ENCODE results near the gene AP4M1. TPM values are rescaled to one million over a fixed set of nuclear protein-coding genes. Genes with fewer than 3 reads are reported as not detected.

Gene AP4M1
- total RNA-seq, 4 donors from 2014 or later = 21.8 to 29.3 (median 24.7) TPM

DNA sequence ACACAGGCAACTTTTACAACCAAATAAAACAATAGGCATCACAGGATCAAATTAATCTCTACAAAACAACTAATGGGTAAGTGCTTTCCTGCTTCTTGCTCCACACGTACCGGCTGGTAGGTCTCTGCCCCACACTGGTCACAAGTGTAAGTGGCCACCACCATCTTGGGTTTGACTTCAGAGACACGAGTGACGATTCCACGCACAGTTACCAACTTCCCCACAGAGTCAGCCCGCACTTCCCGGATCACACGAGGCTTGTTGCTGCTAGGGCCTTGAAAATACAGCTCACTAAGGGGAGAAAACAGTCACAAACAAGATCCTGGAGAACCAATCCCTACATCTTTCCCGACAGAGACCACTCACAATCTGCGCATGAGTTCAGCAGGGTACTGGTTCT, 2.5 kb upstream of the AP4M1 start:
- H3K36me3 ChIP-seq = peaks cover 0 to 71% of the 10 kb centered on the region in 2 donors
- H3K4me3 ChIP-seq = no peak overlapping the region
- H3K27me3 ChIP-seq = no peaks in the 10 kb centered on the region
- peaks cover 0 to 42% (median 13%) of the 10 kb centered on the region in 3 donors for H3K4me1 ChIP-seq
- H3K9me3 ChIP-seq = no peaks in the 10 kb centered on the region
- no peak for TF ChIP-seq EP300 (IDR thresholded peaks at IDR 0.05)
- TF ChIP-seq POLR2AphosphoS5 (IDR thresholded peaks at IDR 0.05) = no peak
- TF ChIP-seq POLR2A (IDR thresholded peaks at IDR 0.05) = no peak
- TF ChIP-seq, protein P1, sequence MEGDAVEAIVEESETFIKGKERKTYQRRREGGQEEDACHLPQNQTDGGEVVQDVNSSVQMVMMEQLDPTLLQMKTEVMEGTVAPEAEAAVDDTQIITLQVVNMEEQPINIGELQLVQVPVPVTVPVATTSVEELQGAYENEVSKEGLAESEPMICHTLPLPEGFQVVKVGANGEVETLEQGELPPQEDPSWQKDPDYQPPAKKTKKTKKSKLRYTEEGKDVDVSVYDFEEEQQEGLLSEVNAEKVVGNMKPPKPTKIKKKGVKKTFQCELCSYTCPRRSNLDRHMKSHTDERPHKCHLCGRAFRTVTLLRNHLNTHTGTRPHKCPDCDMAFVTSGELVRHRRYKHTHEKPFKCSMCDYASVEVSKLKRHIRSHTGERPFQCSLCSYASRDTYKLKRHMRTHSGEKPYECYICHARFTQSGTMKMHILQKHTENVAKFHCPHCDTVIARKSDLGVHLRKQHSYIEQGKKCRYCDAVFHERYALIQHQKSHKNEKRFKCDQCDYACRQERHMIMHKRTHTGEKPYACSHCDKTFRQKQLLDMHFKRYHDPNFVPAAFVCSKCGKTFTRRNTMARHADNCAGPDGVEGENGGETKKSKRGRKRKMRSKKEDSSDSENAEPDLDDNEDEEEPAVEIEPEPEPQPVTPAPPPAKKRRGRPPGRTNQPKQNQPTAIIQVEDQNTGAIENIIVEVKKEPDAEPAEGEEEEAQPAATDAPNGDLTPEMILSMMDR (IDR thresholded peaks at IDR 0.05) = no peak
- 83 to 85% methylated on average over 6 to 10 of the region's 10 CpGs for WGBS, 2 donors (ENCODE audit: low coverage in 1 of 2)
- H3K27ac ChIP-seq = peak overlapping the region in 1 of 4 donors; percentile 88
- no peak for ATAC-seq

DNA sequence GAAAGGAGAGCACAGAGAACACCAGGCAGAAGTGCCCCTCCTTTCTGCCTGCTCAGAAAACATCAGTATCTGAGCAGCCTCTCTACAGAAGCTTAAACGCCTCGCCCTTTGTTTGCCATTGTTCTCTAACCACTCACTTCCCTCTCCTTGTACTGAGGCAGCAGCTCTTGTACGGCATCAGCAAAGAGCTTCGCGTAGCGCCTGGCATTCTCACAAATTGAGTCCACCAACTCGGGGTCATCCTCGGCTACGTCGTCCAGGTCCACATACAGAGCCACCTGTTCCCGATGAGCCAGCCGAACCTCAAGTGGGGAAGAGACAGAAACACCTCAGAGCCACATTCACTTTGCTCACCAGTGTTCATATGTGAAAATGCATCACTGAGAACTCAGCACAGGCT, 2.0 kb upstream of the AP4M1 start:
- no peak for TF ChIP-seq EP300 (IDR thresholded peaks at IDR 0.05)
- no peak for TF ChIP-seq POLR2AphosphoS5 (IDR thresholded peaks at IDR 0.05)
- TF ChIP-seq POLR2A (IDR thresholded peaks at IDR 0.05) = no peak
- no peaks in the 10 kb centered on the region for H3K27me3 ChIP-seq
- peak overlapping the region in 1 of 2 donors; percentile 64 for H3K4me3 ChIP-seq
- H3K4me1 ChIP-seq = peaks cover 0 to 41% (median 13%) of the 10 kb centered on the region in 3 donors
- 64 to 67% methylated on average over 1 to 4 of the region's 12 CpGs for WGBS, 2 donors (ENCODE audit: low coverage in 1 of 2)
- peaks cover 0 to 71% of the 10 kb centered on the region in 2 donors for H3K36me3 ChIP-seq
- peak overlapping the region in 2 of 4 donors; percentile 88 to 93 for H3K27ac ChIP-seq
- H3K9me3 ChIP-seq = no peaks in the 10 kb centered on the region
- ATAC-seq = no peak

DNA sequence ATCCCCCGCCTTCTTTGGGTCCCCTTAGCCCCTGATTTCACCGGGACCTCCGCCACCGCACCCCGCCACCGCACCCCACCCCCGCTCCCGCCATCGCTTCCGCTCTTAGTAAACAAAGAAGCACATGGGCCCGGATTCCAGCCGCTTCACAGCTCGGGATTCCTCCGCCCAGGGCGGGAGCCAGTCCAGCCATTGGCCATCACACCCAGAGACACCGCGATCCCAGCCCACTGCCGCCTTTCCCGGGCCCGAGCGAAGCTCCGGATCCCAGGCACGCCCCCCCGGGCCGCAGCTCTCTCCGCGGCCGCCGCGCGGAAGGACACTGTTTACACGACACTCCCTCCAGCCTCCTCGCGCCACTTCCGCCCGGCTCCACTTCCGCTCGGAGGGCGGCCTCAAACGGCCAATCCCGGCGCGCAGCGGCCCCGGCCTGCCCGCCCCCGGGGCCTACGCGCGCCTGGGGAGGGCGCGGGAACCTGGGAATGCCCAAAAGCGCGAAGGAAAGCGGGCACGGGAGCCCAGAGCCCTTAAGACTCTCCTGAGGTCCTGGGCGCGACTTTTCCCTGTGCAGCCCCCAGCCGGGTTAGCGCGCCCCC, 925 bp upstream of the AP4M1 start:
- peak; percentile 89 for ATAC-seq
- TF ChIP-seq EP300 (IDR thresholded peaks at IDR 0.05) (no peak), POLR2A (IDR thresholded peaks at IDR 0.05) (peak in 1 of 2 donors; percentile 32), POLR2AphosphoS5 (IDR thresholded peaks at IDR 0.05) (peak; percentile 92)
- TF ChIP-seq, protein P1 (IDR thresholded peaks at IDR 0.05) = no peak
- 0% methylated on average over 2 of the region's 61 CpGs; no CpG with 5 or more reads in 1 of the 2 donors for WGBS, 2 donors (ENCODE audit: low coverage in 1 of 2)

DNA sequence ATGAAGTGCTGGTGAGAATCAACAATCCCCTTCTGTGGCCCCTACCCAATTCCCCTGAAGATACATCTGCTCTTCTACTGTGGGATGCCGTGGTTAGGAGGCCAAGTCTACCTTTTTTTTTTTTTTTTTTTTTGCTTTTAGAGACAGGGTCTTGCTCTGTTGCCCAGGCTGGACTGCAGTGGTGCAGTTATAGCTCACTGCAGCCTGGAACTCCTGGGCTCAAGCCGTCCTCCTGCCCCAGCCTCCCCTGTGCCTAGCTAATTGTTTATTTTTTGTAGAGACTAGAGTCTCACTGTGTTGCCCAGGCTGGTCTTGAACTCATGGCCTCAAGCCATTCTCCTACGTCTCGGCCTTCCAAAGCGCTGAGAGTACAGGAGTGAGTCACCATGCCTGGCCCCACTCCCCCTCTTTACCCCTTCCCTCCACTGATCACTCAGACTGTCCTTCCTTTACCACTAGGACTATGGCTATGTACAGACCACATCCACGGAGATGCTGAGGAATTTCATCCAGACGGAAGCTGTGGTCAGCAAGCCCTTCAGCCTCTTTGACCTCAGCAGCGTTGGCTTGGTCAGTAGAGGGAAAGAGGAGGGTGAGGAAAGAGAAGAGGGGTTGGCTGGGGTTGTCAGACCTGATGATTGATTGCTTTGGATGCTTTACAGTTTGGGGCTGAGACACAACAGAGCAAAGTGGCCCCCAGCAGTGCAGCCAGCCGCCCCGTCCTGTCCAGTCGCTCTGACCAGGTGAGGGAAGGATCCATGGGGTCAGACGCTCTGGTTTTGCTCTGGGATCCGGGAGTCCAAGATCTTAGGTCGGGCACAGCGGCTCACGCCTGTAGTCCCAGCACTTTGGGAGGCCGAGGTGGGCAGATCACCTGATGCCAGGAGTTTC, 1.8 kb downstream of the AP4M1 start:
- H3K4me1 ChIP-seq = peaks cover 0 to 40% (median 13%) of the 10 kb centered on the region in 3 donors
- peaks cover 0 to 71% of the 10 kb centered on the region in 2 donors for H3K36me3 ChIP-seq
- 66 to 70% methylated on average over 4 to 7 of the region's 17 CpGs for WGBS, 2 donors (ENCODE audit: low coverage in 1 of 2)
- H3K4me3 ChIP-seq = no peak overlapping the region
- H3K9me3 ChIP-seq = no peaks in the 10 kb centered on the region
- no peaks in the 10 kb centered on the region for H3K27me3 ChIP-seq
- TF ChIP-seq POLR2AphosphoS5 (IDR thresholded peaks at IDR 0.05) (no peak), POLR2A (IDR thresholded peaks at IDR 0.05) (no peak), EP300 (IDR thresholded peaks at IDR 0.05) (no peak)
- TF ChIP-seq, protein P1 (IDR thresholded peaks at IDR 0.05) = no peak
- ATAC-seq = no peak
- H3K27ac ChIP-seq = peak overlapping the region in 2 of 4 donors; percentile 9 to 93

More for the DNA sequence above, 925 bp upstream of the AP4M1 start:
- Histone ChIP-seq H3K9me3 (no peaks in the 10 kb centered on the region), H3K4me3 (peak overlapping the region; percentile 64 to 65), H3K27ac (peak overlapping the region; percentile 85 to 98 (median 90)), H3K4me1 (peaks cover 0 to 41% (median 13%) of the 10 kb centered on the region in 3 donors), H3K27me3 (no peaks in the 10 kb centered on the region), H3K36me3 (peaks cover 0 to 71% of the 10 kb centered on the region in 2 donors)

DNA sequence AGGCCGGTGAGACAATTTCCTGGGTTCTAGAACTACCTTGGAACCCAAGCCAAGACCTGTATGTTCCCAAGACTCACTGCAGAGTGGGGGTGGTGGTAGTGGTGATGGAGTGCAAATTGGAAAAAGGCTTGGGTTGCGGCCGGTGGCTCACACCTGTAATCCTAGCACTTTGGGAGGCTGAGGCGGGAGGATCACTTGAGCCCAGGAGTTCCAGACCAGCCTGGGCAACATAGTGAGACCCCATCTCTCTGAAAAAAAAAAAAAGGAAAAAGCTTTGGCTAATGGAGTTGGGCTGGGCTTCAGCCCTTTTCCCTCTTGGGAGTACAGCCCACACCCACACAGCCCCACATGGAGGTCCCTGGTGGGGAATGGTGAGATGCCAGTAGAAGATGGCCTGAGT, 4.1 kb downstream of the AP4M1 start:
- Histone ChIP-seq H3K36me3 (peaks cover 0 to 80% of the 10 kb centered on the region in 2 donors), H3K9me3 (no peaks in the 10 kb centered on the region), H3K4me3 (no peak overlapping the region), H3K27ac (no peak overlapping the region), H3K27me3 (no peaks in the 10 kb centered on the region), H3K4me1 (peaks cover 0 to 20% (median 6%) of the 10 kb centered on the region in 3 donors)
- no peak for ATAC-seq
- WGBS, 2 donors (ENCODE audit: low coverage in 1 of 2) = 80% methylated on average over 3 of the region's 4 CpGs; no CpG with 5 or more reads in 1 of the 2 donors
- TF ChIP-seq, protein P1 (IDR thresholded peaks at IDR 0.05) = no peak
- TF ChIP-seq POLR2A (IDR thresholded peaks at IDR 0.05) = no peak
- no peak for TF ChIP-seq POLR2AphosphoS5 (IDR thresholded peaks at IDR 0.05)
- no peak for TF ChIP-seq EP300 (IDR thresholded peaks at IDR 0.05)

Measured in gastroesophageal sphincter (tissue), 4 donors.